ENCODE measurements around the gene TSLP.

DNA sequence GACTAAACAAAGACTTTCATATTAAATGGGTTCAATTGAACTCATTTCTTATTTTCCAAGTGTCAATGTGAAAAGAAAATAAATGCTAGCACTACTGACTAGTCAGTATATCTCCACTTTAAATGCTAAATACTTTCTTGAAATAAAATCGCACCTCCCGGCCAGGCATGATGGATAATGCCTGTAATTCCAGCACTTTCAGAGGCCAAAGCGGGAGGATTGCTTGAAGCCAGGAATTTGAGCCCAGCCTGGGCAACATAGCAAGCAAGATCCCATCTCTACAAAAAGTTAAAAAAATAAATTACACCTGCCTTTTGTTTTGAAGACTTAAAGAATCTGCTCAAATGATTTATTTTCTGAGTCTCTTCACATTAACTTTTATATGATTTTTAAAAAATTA, 55.4 kb downstream of the TSLP start:
- TF ChIP-seq, protein P1, sequence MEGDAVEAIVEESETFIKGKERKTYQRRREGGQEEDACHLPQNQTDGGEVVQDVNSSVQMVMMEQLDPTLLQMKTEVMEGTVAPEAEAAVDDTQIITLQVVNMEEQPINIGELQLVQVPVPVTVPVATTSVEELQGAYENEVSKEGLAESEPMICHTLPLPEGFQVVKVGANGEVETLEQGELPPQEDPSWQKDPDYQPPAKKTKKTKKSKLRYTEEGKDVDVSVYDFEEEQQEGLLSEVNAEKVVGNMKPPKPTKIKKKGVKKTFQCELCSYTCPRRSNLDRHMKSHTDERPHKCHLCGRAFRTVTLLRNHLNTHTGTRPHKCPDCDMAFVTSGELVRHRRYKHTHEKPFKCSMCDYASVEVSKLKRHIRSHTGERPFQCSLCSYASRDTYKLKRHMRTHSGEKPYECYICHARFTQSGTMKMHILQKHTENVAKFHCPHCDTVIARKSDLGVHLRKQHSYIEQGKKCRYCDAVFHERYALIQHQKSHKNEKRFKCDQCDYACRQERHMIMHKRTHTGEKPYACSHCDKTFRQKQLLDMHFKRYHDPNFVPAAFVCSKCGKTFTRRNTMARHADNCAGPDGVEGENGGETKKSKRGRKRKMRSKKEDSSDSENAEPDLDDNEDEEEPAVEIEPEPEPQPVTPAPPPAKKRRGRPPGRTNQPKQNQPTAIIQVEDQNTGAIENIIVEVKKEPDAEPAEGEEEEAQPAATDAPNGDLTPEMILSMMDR (conservative IDR thresholded peaks at IDR 0.05; ENCODE audit: low read length), result no peak
- no peak for TF ChIP-seq EZH2phosphoT487 (IDR thresholded peaks at IDR 0.05; ENCODE audit: borderline replicate concordance, low read depth, low read length)

All from OCI-LY7 (cell line).